Activated T-cell treated with anti-CD3 and anti-CD28 coated beads, Interleukin-2, amount 50 U/mL, for 48 hours (primary cell): Measurements from ENCODE around the gene CYP4V2.
"Not testable (repeated sequence)": the region's sequence is repeated elsewhere in the genome, so short reads cannot be mapped to it uniquely, and the experiment has no call there.

Source experiments
- DNase-seq, 2 experiments: peaks; one replicate each; pipeline ENCODE4 v3.0.0-alpha.2; 2020

Gene CYP4V2

DNA sequence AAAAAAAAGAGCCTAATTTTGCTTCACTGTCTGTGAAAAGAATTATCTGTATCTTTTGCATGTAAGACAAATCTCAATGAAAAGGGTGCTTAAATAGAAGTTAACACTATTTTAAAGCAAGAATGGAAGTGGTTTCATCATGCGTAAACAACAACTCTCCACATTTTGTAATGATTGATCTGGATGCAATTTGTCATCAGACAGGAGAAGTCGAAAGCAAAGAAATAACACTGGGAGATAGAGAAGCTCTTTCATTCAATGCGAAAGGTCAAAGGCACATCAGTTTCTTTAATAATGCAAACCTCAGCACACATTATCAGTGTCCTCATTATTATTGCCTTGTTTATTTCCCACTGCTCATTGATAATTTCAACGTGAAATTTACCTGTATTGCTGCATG is 44.8 kb downstream of the CYP4V2 start:
- DNase-seq, result no peak

DNA sequence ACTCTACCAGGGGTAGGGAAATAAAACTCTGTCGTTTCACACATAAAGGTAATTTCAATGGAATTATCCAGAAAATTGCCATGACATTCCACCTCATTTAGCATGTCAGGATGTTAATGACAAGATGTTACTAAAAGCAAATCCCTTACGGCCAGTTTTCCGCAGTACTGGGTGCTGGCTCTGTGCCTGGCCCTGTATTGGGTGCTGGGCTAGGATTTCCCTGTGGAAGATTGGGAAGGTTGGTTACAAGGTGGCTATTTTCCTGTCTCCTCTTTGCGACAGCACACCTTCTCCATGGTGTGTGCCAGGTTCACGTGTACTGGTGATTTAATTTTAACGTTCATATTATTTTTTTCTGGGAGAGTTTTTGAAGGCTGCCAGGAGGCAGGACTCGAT is 49.1 kb downstream of the CYP4V2 start:
- DNase-seq, result no peak

DNA sequence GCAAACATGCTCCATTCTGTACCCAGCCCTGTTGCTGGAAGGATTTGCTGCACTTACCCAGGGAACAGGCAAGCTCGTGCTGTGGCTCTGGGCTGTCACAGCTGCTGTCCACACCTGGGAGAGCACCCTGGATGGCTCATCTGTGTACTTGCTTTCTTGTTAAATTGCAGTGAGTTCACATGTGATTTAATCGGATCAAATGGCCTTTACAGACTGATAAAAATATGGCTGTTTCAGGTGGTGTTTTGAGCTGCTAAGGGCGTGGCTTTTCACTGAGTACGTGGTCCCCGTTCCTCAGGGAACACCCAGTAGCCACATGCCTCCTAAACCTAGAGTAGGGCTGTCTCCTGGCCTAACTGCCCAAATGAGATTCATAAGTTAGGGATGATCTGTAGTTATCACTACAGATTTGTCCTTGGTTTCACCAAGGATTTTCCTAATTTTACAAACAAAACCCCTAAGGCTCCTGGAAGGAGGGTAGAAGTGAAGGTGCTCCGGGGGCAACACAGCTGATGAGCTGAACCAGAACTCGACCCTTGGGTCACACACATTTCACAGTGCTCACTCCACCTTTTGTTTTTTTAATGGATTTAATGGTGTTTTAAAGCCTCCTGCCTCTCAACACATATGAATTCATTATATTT is 49.6 kb downstream of the CYP4V2 start:
- no peak for DNase-seq

DNA sequence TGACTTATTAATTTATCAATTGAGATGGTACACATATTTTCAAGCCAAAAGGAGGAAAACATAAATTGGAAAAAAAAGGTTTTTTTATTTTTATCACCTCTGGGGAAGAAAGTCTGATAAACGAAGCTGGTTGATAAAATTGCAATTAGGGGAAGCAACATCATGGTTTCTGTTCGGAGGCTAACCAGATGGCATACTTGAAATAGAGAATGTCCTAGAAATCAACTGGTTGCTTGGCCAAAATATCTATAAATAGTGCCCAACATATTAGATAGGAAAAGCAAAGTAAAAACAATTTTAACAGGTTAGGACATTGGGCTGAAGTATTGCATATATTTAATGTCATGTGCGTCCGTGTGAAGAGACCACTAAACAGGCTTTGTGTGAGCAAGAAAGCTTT is 50.2 kb downstream of the CYP4V2 start:
- DNase-seq, result no peak

DNA sequence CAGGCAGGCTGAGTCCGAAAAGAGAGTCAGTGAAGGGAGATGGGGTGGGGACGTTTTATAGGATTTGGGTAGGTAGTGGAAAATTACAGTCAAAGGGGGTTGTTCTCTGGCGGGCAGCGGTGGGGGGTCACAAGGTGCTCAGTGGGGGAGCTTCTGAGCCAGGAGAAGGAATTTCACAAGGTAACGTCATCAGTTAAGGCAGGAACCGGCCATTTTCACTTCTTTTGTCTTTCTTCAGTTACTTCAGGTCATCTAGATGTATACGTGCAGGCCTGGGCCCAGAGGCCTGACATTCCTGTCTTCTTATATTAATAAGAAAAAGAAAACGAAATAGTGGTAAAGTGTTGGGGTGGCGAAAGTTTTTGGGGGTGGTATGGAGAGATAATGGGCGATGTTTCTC is 50.7 kb downstream of the CYP4V2 start:
- DNase-seq, result not testable (repeated sequence)

DNA sequence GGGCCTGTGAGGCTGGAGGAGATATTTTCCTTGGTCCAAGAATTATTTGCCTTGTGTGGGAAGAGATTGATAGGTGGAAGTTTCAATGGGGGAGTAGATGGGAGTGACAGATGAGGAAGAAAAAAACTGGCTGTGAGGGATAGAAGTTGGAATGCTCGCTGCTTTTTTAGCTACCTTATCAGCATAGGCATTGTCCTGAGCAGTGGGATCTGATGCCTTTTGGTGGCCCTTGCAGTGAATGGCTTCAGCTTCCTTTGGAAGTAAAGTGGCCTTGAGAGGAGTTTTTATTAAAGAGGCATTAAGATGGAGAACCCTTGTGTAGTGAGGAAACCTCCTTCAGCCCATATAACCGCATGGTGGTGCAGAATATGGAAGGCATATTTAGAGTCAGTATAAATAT is 52.0 kb downstream of the CYP4V2 start:
- no peak for DNase-seq

DNA sequence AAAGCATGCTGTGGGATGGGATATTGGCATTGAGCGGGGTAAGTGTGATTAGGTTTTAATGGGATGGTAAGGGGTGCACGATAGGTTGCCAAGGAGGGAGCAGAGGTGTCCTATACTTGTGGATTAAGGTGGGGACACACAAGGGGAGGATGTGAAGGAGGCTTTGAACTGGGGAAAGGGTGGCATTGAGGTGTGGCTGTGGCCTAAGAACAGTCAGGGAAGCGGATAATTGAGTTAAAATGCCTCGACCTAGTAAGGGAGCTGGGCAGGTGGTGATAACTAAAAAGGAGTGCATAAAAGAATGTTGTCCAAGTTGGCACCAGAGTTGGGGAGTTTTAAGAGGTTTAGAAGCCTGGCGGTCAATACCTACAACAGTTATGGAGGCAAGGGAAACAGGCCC is 53.5 kb downstream of the CYP4V2 start:
- no peak for DNase-seq

DNA sequence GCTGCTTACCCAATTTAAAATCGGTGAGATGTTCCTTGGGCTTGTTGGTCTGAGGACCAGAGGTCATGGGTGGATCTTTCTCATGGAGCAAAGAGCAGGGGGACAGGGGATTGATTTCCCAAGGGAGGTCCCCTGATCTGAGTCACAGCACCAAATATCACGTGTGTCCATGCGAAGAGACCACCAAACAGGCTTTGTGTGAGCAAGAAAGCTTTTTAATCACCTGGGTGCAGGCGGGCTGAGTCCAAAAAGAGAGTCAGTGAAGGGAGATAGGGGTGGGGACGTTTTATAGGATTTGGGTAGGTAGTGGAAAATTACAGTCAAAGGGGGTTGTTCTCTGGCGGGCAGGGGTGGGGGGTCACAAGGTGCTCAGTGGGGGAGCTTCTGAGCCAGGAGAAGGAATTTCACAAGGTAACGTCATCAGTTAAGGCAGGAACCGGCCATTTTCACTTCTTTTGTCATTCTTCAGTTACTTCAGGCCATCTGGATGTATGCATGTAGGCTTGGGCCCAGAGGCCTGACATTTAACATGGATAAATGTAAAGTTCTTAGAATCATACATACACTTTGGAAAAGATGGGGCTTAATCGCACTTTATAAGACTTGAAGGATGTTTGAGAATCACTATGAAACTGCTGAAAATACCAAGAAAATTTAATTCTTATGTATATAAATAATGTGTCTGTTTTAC is 55.8 kb downstream of the CYP4V2 start:
- not testable (repeated sequence) for DNase-seq

DNA sequence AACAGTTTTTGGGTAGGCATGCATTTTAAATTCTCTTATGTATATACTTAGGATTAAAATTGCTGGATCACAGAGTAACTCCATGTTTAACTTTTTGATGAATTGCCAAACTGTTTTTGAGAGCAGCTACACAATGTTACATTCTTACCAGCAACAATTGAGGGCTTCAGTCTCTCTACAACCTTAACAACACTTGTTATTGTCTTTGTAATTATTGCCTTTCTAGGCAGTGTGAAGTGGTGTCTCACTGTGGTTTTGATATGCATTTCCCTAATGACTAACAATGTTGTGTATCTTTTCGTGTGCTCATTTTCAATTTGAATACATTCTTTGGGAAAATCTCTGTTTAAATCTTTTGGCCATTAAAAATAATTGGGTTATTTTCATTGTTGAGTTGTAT is 57.3 kb downstream of the CYP4V2 start:
- DNase-seq, result no peak

DNA sequence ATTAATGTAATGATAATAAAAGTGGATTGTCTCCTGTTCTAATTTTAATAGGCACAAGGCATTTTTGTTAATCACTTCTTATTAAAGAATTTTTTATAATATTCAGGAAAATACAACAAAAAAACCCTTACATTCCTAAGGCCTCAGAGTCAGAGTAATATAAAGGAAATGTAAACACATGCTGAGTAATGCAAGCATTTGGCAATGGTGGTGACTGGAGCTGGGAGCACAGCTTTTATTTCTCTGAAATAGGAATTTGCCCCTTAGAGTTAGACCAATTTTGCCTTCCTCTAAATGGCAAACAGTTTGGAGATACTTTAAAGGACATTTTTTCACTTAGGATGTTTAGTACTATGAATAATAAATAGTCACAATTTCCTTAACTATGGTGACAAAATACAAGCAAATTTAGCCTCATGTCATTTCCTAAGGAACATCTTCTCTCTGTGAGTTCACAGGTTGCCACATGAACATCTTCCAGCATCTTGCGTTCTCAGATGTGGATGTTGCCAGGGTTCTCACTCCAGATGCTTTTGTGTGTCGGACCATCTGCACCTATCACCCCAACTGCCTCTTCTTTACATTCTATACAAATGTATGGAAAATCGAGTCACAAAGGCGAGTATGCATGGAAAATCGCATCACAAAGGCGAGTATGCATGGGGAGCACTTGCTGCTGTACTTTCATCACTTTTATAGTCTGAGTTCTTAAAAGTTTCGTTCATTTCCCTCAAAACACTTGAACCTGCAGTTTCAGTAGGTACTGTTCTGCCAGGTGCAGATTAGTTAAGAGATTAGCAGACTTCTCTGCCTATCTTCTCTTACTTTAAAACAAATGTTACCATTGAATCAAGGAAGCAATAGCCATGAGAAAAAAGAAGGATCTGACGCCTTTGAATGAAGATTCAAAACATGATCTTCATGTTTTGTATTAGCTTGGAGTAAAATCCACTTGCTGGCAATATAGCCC is 58.7 kb downstream of the CYP4V2 start:
- DNase-seq, result no peak

DNA sequence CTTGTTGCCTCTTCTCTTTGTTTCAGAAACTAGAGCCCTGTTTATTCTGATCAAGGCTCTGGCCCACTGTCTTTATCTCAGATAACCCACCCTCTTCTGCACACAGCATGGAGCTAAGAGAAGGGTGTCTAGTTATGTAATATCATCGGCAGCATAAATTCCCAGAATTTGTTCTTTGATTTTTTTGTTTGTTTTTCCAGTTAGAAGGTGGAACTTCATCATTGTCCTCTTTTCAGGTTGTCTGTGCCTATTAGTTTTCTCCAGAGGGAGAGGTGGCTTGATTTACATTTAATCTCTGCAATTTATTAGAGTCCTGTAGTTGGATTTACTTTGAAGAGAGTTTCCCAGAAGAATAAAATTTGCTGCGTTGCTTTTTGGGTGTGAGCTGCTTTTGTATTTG is 59.4 kb downstream of the CYP4V2 start:
- DNase-seq, result no peak

DNA sequence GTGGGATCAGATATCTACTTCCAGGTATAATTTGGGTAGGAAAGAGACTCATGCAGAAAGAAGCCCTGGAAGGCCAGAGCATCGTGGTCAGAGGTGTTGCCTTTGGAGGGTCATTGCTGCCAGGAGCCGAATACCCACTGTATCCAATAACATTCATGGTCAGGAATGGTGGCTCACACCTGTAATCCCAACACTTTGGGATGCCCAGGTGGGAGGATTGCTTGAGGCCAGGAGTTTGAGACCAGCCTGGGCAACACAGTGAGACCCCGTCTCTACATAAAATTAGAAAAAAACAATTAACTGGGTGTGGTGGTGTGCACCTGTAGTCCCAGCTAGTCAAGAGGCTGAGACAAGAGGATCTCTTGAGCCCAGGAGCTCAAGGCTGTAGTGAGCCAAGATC is 63.8 kb downstream of the CYP4V2 start:
- no peak for DNase-seq

DNA sequence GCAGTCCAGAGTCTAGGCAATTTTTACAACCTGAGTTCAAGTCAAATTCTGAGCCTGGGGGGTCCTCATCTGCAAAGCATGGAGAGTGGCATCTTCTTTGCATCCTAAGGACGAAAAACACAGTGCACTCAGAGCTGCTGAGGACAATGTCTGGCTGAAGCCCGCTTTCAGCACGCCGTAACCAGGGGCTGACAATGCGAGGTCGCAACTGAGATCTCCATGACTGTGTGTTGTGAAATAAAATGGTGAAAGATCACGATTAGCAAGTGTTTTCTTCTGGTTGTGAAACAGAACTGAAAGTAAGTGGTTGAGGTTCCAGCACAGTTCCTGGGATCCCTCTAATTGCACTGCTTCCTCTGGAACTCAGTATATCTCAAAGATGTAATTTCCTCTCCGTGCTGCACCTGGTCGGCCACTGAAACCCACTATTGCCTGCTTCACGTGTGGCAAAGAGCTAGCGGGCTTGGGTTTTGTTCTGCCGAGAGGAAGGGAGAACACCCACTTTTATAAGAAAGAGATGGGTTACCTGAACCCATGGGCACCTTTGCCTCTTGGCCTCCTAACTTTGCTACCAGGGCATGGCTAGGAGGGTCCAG is 66.9 kb downstream of the CYP4V2 start:
- no peak for DNase-seq

DNA sequence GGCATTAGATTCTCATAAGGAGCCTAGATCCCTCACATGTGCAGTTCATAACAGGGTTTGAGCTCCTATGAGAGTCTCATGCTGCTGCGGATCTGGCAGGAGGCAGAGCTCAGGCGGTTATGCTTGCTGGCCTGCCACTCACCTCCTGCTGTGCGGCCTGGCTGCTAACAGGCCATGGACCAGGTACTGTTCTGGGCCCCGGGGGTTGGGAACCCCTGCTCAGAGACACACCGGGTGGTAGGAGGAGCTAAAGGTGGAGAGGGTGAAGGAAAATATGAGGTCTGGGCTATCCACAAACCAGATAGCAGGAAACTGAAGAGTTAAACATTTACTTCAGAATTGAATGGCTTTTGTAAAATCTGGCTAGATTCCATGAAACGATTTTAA is 68.7 kb downstream of the CYP4V2 start:
- DNase-seq, result no peak
